GM21619 (cell line): Measurements from ENCODE around the gene FLNC.

Experiments used
- ATAC-seq: cut with Tn5 transposase; IDR thresholded peaks from one replicate; pipeline ENCODE4 v1.9.1; 2021; ENCODE audit not compliant: unreplicated experiment

FLNC gene

GRCh38 chr7:128891110-128891941, 61.1 kb downstream of the FLNC start:
- no peak for ATAC-seq

- ATAC-seq, result no peak
Observed at GRCh38 chr7:128891942-128892269, 61.7 kb downstream of the FLNC start.

- no peak for ATAC-seq
Observed at GRCh38 chr7:128892521-128893250, 62.5 kb downstream of the FLNC start.

GRCh38 chr7:128893251-128894100, 63.3 kb downstream of the FLNC start:
- no peak for ATAC-seq

GRCh38 chr7:128894101-128894440, 63.9 kb downstream of the FLNC start:
- ATAC-seq, result no peak

- no peak for ATAC-seq
Observed at GRCh38 chr7:128895320-128895719, 65.1 kb downstream of the FLNC start.

GRCh38 chr7:128899392-128899791, 69.2 kb downstream of the FLNC start:
- no peak for ATAC-seq

GRCh38 chr7:128900237-128900636, 70.0 kb downstream of the FLNC start:
- ATAC-seq, result no peak

GRCh38 chr7:128902761-128903585, 72.8 kb downstream of the FLNC start:
- ATAC-seq, result no peak

GRCh38 chr7:128903621-128904361, 73.6 kb downstream of the FLNC start:
- ATAC-seq, result no peak

GRCh38 chr7:128904381-128905197, 74.4 kb downstream of the FLNC start:
- ATAC-seq, result no peak

- ATAC-seq, result no peak
Observed at GRCh38 chr7:128906001-128906765, 76.0 kb downstream of the FLNC start.

- no peak for ATAC-seq
Observed at GRCh38 chr7:128906766-128907559, 76.8 kb downstream of the FLNC start.
